A549 (cell line): ENCODE results near the gene YIPF1. TPM values are rescaled to one million over a fixed set of nuclear protein-coding genes. Genes with fewer than 3 reads are reported as not detected.
A peak's percentile ranks its signal among the peaks of the same experiment; 100 is the strongest.

Source experiments
- ATAC-seq, 2 experiments: fragments of 200-7000 bp in 1 of 2; fragments of >200 bp in 1 of 2; cut with Nextera tagmentation in 1 of 2; cut with Tn5 transposase in 1 of 2; 3 replicates each; pipeline versions ENCODE4 v1.8.0 to v1.9.1; 2018 to 2020; ENCODE audit warnings: mild to moderate bottlenecking in 1 of 2, moderate library complexity in 1 of 2
- CTCF ChIA-PET: fragments of 300-600 bp; sonication (Branson Sonifier 250); formaldehyde crosslinking; extraction: SDS; loops from one replicate; lab custom pipeline; 2021; ENCODE audit warnings: antibody characterized with exemption, inconsistent platforms; lab: Yijun Ruan, JAX
- POLR2A ChIA-PET: fragments of 350-600 bp; formaldehyde crosslinking; extraction: SDS; loops from one replicate; lab custom pipeline; 2021; ENCODE audit warnings: antibody characterized with exemption, inconsistent platforms; lab: Yijun Ruan, JAX
- DNase-seq, 2 experiments: peaks; one replicate each; pipeline versions ENCODE4 v3.0.0 to v3.0.0-alpha.2; 2011 to 2016; ENCODE audit warnings: low read depth in 1 of 2, low spot score in 1 of 2
- FAIRE-seq: peaks from 2 replicates; lab custom pipeline; 2011; peaks lifted over from hg19 to GRCh38; lab: Jason Lieb, UNC
- H3K27ac ChIP-seq, 2 experiments: fragments of >200 bp; sonication (Bioruptor Twin); formaldehyde crosslinking; 3 replicates each; pipeline ENCODE4 v1.5.1; 2016 to 2017
- H3K4me1 ChIP-seq: fragments of >200 bp; sonication (Bioruptor Twin); formaldehyde crosslinking; 3 replicates; pipeline ENCODE4 v1.6.1; 2016
- H3K4me2 ChIP-seq: fragments of >200 bp; sonication (Bioruptor Twin); formaldehyde crosslinking; 3 replicates; pipeline ENCODE4 v1.6.1; 2016
- H3K4me3 ChIP-seq: fragments of >200 bp; sonication (Bioruptor Twin); formaldehyde crosslinking; 3 replicates; pipeline ENCODE4 v1.5.1; 2016
- H3K9me3 ChIP-seq: fragments of >200 bp; sonication (Bioruptor Twin); formaldehyde crosslinking; 3 replicates; pipeline ENCODE4 v1.6.1; 2016
- CHD2 ChIP-seq: fragments of 150-350 bp; IDR thresholded peaks from 2 replicates; pipeline ENCODE4 v1.6.1; 2014; ENCODE audit warnings: low read length; ENCODE audit not compliant: partially characterized antibody
- EP300 ChIP-seq, 2 experiments: fragments of >200 bp; sonication (Bioruptor Twin); formaldehyde crosslinking; IDR thresholded peaks; 2 replicates in 1 of 2; 3 replicates in 1 of 2; pipeline ENCODE4 v1.6.1; 2016 to 2017
- FOSL2 ChIP-seq, 2 experiments: fragments of 450-650 bp in 1 of 2; fragments of >200 bp in 1 of 2; sonication (Bioruptor Twin) in 1 of 2; formaldehyde crosslinking; IDR thresholded peaks; 2 replicates each; pipeline versions ENCODE4 v1.5.0 to v1.6.1; 2016 to 2020; ENCODE audit warnings: mild to moderate bottlenecking in 1 of 2, moderate library complexity in 1 of 2
- GATA3 ChIP-seq: IDR thresholded peaks from 2 replicates; pipeline ENCODE4 v1.6.1; 2012; ENCODE audit warnings: borderline replicate concordance
- MAFK ChIP-seq: fragments of 450-650 bp; IDR thresholded peaks from 2 replicates; pipeline ENCODE4 v1.6.1; 2014; ENCODE audit not compliant: partially characterized antibody
- MAZ ChIP-seq: fragments of 150-350 bp; IDR thresholded peaks from 2 replicates; pipeline ENCODE4 v1.6.1; 2014; ENCODE audit warnings: antibody characterized with exemption, low read depth, low read length, borderline replicate concordance
- NFE2L2 ChIP-seq: fragments of 150-350 bp; conservative IDR thresholded peaks from 2 replicates; pipeline ENCODE4 v1.6.1; 2014; ENCODE audit warnings: low read length
- POLR2AphosphoS2 ChIP-seq: conservative IDR thresholded peaks from 2 replicates; pipeline ENCODE4 v1.6.1; 2012; ENCODE audit warnings: low read length, improper control_type of control experiment, inconsistent platforms
- RAD21 ChIP-seq, 2 experiments: fragments of >200 bp in 1 of 2; sonication (Bioruptor Twin) in 1 of 2; formaldehyde crosslinking in 1 of 2; IDR thresholded peaks in 1 of 2; conservative IDR thresholded peaks in 1 of 2; 2 replicates in 1 of 2; 3 replicates in 1 of 2; pipeline ENCODE4 v1.6.1; 2012 to 2018; ENCODE audit warnings: inconsistent platforms in 1 of 2
- RCOR1 ChIP-seq: fragments of 150-350 bp; IDR thresholded peaks from 2 replicates; pipeline ENCODE4 v1.6.1; 2014; ENCODE audit warnings: antibody characterized with exemption, low read length, low read depth
- RNF2 ChIP-seq: fragments of 200-600 bp; sonication (generic); IDR thresholded peaks from 2 replicates; pipeline ENCODE4 v1.6.1; 2016; ENCODE audit warnings: low read depth, mild to moderate bottlenecking, antibody characterized with exemption, moderate library complexity, borderline replicate concordance
- SMC3 ChIP-seq: fragments of >200 bp; sonication (Bioruptor Twin); formaldehyde crosslinking; IDR thresholded peaks from 3 replicates; pipeline ENCODE4 v1.6.1; 2018; ENCODE audit warnings: inconsistent platforms
- TP53 ChIP-seq: fragments of 250-450 bp; sonication (Bioruptor Pico); IDR thresholded peaks from 2 replicates; pipeline ENCODE4 v1.5.0; 2021; ENCODE audit warnings: mild to moderate bottlenecking, moderate library complexity
- ZC3H11A ChIP-seq: fragments of 450-650 bp; IDR thresholded peaks from 2 replicates; pipeline ENCODE4 v1.6.1; 2014; ENCODE audit warnings: antibody characterized with exemption, mild to moderate bottlenecking
- ZSCAN20 ChIP-seq: fragments of 250-450 bp; sonication (Bioruptor Pico); IDR thresholded peaks from 2 replicates; pipeline ENCODE4 v1.8.0; 2022; ENCODE audit warnings: mild to moderate bottlenecking, moderate library complexity
- WGBS: methylation state at CpG from one replicate; pipeline ENCODE4 v1.1.6; 2017; ENCODE audit errors: missing lambda C conversion rate; 5-methylcytosine and 5-hydroxymethylcytosine counted together
- polyA plus RNA-seq, 4 experiments: library from polyadenylated mRNA; depleted of rRNA in 3 of 4; stranded (reverse); fragments of >200 nt; fragmentation: RNase III in 1 of 4; extraction: RNeasy Plus Mini Kit Qiagen cat#74134 plus additional on column Dnase treatment in 1 of 4; gene quantifications; 2 replicates in 3 of 4; 3 replicates in 1 of 4; pipeline ENCODE4 v1.2.3, GENCODE V29; 2011 to 2017
- TF ChIP-seq, protein P1 (sequence below): fragments of 250-450 bp; sonication (Bioruptor Pico); IDR thresholded peaks from 2 replicates; pipeline ENCODE4 v1.5.0; 2021; ENCODE audit warnings: mild to moderate bottlenecking, moderate library complexity, borderline replicate concordance
- TF ChIP-seq, protein P2 (sequence below): IDR thresholded peaks from 2 replicates; pipeline ENCODE4 v1.6.1; 2012
- TF ChIP-seq, protein P3 (sequence below): fragments of >200 bp; sonication (Bioruptor Twin); formaldehyde crosslinking; IDR thresholded peaks from 3 replicates; pipeline ENCODE4 v1.5.1; 2016

YIPF1 gene
- polyA plus RNA-seq, 2 of the 4 experiments (the other 2 are of a cell fraction), result 15.4 to 30.1 TPM

DNA sequence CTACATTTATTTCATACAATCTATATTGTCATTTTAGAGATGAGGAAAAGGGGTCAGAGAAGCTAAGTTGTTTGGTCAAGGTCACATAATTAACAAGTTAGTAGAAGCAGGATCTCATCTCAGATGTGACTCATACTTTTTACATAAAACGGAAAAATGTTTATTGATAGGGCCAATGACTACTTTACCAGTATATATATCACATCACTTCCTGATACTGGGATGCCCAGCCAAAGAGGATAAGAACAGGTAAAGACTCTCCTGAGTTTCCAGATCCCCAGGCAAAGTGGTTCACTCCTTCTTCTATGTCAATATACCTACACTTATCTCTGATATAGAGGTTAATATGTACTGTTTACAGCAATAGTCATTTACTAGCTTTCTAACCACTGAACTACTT, 21.0 kb downstream of the YIPF1 start:
- POLR2A ChIA-PET, result no interaction called here
- H3K27ac ChIP-seq, result no peak overlapping the region
- H3K4me1 ChIP-seq, result no peaks in the 10 kb centered on the region
- no peak for TF ChIP-seq RNF2
- no peak for TF ChIP-seq CHD2
- TF ChIP-seq ZC3H11A, result no peak
- no peak for TF ChIP-seq TP53 (CRISPR knock-in tag)
- no peak for TF ChIP-seq RCOR1
- TF ChIP-seq MAZ, result no peak
- TF ChIP-seq EP300 (IDR thresholded peaks at IDR 0.05), result no peak
- TF ChIP-seq, protein P1, sequence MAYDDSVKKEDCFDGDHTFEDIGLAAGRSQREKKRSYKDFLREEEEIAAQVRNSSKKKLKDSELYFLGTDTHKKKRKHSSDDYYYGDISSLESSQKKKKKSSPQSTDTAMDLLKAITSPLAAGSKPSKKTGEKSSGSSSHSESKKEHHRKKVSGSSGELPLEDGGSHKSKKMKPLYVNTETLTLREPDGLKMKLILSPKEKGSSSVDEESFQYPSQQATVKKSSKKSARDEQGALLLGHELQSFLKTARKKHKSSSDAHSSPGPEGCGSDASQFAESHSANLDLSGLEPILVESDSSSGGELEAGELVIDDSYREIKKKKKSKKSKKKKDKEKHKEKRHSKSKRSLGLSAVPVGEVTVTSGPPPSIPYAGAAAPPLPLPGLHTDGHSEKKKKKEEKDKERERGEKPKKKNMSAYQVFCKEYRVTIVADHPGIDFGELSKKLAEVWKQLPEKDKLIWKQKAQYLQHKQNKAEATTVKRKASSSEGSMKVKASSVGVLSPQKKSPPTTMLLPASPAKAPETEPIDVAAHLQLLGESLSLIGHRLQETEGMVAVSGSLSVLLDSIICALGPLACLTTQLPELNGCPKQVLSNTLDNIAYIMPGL (CRISPR knock-in tag), result no peak
- TF ChIP-seq, protein P2, sequence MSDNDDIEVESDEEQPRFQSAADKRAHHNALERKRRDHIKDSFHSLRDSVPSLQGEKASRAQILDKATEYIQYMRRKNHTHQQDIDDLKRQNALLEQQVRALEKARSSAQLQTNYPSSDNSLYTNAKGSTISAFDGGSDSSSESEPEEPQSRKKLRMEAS, result no peak
- TF ChIP-seq MAFK, result no peak
- no peak for TF ChIP-seq SMC3
- no peak for TF ChIP-seq POLR2AphosphoS2
- no peak overlapping the region for H3K4me2 ChIP-seq
- DNase-seq (no peak), FAIRE-seq (no peak), ATAC-seq (no peak)
- H3K4me3 ChIP-seq, result no peak overlapping the region
- WGBS, result 77% methylated on average over 1 of the region's 1 CpG
- H3K9me3 ChIP-seq, result no peaks in the 10 kb centered on the region
- CTCF ChIA-PET, result interaction anchor here (0.7 to 6.6 kb wide), 6 partner anchors 8 to 621 kb away, joined by 3 to 46 read pairs (median 6); no protein-coding TSS in a partner anchor

DNA sequence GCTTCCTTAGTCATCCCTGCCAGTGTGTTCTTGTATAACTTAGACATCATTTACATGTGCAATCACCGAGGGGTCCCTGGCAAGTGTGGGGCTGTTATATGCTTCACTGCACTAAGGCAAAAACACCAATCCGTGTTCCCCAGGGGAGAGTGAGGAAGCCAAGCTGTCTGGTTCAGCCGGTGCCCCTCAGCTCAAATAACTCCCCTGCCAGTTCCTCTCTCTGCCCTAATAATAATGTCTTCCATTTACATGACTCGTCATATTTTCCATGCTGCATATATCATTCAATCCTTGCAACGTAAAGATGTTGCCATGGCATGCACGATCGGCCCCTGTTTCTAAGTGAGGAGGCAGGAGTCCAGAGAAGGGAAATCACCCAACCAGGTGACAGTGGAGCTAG, 27.1 kb downstream of the YIPF1 start:
- TF ChIP-seq MAFK (peak; percentile 69), NFE2L2 (peak; percentile 57; the same call in 1 of the 2 replicates)
- TF ChIP-seq, protein P2, result no peak
- TF ChIP-seq, all 56 proteins: peak for 2
- Histone ChIP-seq H3K4me1 (no peaks in the 10 kb centered on the region), H3K4me3 (no peak overlapping the region), H3K9me3 (no peaks in the 10 kb centered on the region), H3K27ac (no peak overlapping the region), H3K4me2 (no peak overlapping the region)
- FAIRE-seq, result no peak
- no peak for ATAC-seq
- POLR2A ChIA-PET, result no interaction called here
- 87% methylated on average over 7 of the region's 7 CpGs for WGBS
- no peak for DNase-seq
- CTCF ChIA-PET, result interaction anchor here (4.2 to 4.5 kb wide), 3 partner anchors 9 to 97 kb away, joined by 39 to 53 read pairs (median 46); no protein-coding TSS in a partner anchor

DNA sequence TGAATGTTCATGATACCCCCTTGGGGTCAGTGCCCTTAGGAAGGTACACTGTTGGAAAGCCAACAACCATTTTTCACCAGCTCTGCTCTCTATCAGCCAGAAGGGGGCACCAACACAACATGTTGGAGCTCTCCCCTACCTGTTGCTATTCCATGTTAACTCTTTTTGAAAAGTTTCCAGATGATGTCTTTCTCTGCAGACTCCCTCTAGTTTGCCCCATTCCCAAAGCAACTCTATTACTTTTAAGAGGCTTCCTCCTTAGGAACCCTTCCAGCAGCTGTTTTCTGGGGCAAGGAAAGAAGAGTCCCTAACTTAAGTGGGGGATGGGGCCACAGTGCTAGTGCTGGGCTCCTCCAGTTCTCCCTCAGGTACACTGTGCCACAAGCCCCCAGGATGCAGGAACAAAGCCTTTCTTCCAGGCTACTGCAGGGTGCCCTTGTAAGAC, 28.6 kb downstream of the YIPF1 start:
- POLR2A ChIA-PET, result interaction anchor here (1.6 kb wide), 1 partner anchor 84 kb away, joined by 3 read pairs; the partner anchor contains the start of gene IFT25
- no peak for FAIRE-seq

More for the DNA sequence above, 28.6 kb downstream of the YIPF1 start:
- Histone ChIP-seq H3K27ac (no peak overlapping the region), H3K4me3 (no peak overlapping the region), H3K4me1 (no peaks in the 10 kb centered on the region), H3K9me3 (no peaks in the 10 kb centered on the region), H3K4me2 (no peak overlapping the region)
- DNase-seq, result peak; percentile 50 to 56
- TF ChIP-seq, protein P3, sequence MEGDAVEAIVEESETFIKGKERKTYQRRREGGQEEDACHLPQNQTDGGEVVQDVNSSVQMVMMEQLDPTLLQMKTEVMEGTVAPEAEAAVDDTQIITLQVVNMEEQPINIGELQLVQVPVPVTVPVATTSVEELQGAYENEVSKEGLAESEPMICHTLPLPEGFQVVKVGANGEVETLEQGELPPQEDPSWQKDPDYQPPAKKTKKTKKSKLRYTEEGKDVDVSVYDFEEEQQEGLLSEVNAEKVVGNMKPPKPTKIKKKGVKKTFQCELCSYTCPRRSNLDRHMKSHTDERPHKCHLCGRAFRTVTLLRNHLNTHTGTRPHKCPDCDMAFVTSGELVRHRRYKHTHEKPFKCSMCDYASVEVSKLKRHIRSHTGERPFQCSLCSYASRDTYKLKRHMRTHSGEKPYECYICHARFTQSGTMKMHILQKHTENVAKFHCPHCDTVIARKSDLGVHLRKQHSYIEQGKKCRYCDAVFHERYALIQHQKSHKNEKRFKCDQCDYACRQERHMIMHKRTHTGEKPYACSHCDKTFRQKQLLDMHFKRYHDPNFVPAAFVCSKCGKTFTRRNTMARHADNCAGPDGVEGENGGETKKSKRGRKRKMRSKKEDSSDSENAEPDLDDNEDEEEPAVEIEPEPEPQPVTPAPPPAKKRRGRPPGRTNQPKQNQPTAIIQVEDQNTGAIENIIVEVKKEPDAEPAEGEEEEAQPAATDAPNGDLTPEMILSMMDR, result peak; percentile 78
- TF ChIP-seq GATA3 (no peak), ZSCAN20 (CRISPR knock-in tag) (no peak), RAD21 (conservative IDR thresholded peaks at IDR 0.05 in 1 of 2, IDR thresholded peaks at IDR 0.05 in 1 of 2) (peak; percentile 72 to 81), FOSL2 (IDR thresholded peaks at IDR 0.05) (no peak), FOSL2 (CRISPR knock-in tag; IDR thresholded peaks at IDR 0.05) (no peak), SMC3 (peak; percentile 60)
- CTCF ChIA-PET, result interaction anchor here (0.6 to 4.5 kb wide), 26 partner anchors 11 to 1785 kb away, joined by 3 to 53 read pairs (median 4); partner anchors contain the start of genes IFT25 and LRRC42
- peak; percentile 90 to 94 for ATAC-seq
